Hematopoietic multipotent progenitor cell treated with erythropoietin and hydrocortisone succinate and interleukin-3 and kit ligand, for 15 days (in vitro differentiated cells): ENCODE data around the gene ALDH1L2.

Source experiments
- DNase-seq: peaks from one replicate; pipeline ENCODE4 v3.0.0-alpha.2; 2015; ENCODE audit warnings: low spot score

ALDH1L2 gene

DNA sequence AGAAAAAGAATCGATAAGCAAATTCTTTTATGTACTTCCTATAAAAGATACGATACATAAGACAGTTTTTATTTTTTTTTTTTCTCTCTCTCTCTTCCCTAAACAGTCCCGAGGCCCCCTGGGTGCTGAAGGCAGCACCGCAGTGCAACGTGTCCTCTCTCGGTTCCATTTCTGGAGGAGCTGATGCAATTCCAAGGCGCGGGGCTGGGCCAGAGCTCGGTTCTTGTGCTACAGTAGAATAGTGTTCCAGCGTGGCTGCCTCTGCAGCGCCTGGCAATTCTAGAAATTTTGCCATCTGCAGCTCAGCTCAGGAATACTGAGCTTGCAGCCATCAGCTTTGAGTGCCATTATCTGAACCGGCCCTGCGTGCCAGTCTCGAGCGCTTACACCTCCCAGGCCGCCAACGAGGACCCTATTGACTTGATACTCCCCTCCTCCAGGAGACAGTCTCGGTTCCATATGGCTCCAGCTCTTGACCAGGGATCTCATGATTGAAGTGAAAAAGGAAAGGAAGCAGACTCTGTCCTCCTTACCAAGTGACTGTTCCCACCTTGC is 630 bp downstream of the ALDH1L2 start:
- no peak for DNase-seq

DNA sequence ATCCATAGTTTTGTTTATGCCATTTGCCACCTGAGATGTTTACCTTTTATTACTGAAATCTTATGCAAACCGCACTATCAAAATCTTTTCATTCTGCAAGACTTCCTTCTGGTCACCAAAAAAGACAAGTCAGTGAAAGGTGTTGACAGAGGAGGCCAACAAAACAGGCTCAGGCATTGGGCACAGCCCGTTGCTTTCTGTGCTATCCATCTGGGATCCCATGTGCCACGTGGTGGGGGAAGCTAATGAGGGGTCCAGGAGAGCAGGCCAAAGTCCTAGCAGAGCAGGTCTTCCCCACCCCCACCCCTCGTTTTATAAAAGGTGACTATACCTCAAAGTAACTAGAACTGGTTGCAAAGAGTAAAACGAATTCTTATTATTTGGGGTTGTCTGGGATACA is 1.2 kb downstream of the ALDH1L2 start:
- DNase-seq = no peak

- DNase-seq = no peak
These were observed 5.3 kb downstream of the ALDH1L2 start for GRCh38 chr12:105078712-105079570.

DNA sequence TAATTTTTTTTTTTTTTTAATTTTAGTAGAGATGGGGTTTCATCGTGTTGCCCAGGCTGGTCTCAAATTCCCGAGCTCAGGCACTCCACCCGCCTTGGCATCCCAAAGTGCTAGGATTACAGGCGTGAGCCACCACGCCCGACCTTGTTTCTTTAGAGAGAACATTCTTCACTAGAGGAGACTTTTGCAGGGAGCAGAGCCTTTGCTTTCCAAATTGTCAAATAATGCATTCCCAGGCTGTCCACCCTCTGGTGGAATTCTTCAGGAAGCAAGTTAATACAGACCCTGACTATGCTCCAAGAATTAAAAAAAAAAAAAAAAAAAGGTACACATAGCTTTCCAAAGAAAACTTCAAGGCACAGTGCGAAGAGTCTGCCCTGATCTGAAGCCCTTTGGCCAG is 6.8 kb downstream of the ALDH1L2 start:
- no peak for DNase-seq

GRCh38 chr12:105076913-105077312 is 7.3 kb downstream of the ALDH1L2 start:
- no peak for DNase-seq

- DNase-seq = no peak
These were observed 8.2 kb downstream of the ALDH1L2 start for GRCh38 chr12:105076098-105076497.

GRCh38 chr12:105072888-105073488 is 11.3 kb downstream of the ALDH1L2 start:
- no peak for DNase-seq

DNA sequence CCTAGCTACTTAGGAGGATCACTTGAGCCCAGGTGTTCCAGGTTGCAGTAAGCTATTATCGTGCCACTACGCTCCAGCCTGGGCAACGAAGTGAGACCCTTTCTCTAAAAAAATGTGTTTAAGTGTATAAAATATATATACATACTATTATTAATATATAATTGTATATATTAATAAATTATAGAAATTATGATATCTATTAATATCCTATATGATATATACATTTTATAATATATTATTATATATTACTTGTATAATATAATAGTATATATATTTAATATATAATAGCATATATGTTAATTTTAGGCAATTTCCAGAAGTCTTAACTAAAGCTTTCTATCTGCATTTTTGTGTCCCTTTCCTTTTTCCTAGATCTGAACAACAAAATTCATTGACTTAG is 12.3 kb downstream of the ALDH1L2 start:
- no peak for DNase-seq

DNA sequence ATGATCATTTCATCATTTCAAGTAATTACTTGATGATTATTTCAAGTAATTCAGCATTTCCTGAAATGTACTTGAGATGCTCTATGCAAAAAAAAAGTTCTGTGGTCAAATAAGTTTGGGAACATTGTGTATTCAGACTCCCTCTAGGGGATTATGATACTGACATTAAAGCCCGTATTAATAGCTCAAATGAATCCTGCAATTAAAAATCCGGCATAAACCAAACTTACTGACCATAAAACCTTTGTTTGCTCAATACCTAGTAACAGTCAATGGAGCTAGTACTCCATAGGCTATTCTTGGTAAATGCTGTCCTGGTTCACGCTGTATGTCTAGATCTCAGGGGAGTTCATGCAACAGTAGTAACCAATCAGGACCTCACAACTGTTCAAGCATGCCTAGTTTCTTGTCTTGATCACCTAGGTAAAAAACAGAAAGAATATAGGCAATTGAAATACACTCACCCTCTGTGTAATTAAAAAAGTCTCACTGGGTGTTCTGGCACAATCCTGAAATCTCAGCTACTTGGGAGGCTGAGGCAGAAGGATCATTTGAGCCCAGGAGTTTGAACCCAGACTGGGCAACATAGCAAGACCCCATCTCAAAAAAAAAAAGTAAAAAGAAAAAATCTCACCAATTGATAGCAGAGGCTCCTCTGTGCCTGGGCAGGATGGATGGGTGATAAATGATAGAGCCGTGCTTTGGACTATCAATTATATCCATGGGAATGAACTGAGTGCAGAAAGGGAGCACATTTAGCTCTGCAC is 14.1 kb downstream of the ALDH1L2 start:
- DNase-seq = no peak

DNA sequence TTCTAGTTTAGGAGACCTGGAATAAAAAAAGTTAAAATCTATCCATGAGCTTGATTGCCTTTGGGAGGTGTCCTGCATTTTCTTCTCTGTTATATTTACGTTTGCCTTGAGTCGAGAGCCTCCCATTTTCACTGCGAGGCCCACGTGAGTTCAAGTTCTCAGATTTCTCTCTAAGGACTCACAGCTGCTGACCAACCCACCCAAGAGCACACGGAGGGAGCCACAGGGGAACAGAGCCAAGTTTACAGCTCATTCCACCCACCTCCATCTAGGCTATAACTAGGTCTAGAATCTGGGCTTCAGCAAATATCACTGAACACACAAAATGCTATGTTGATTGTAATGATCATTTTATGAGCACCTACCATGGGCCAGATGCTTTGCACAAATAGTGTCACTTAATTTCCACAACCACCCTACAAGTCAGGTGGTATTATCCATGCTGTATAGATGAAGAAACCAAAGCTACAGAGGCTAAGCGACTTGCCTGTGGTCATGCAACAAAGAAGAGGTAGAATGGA is 16.7 kb downstream of the ALDH1L2 start:
- no peak for DNase-seq

DNA sequence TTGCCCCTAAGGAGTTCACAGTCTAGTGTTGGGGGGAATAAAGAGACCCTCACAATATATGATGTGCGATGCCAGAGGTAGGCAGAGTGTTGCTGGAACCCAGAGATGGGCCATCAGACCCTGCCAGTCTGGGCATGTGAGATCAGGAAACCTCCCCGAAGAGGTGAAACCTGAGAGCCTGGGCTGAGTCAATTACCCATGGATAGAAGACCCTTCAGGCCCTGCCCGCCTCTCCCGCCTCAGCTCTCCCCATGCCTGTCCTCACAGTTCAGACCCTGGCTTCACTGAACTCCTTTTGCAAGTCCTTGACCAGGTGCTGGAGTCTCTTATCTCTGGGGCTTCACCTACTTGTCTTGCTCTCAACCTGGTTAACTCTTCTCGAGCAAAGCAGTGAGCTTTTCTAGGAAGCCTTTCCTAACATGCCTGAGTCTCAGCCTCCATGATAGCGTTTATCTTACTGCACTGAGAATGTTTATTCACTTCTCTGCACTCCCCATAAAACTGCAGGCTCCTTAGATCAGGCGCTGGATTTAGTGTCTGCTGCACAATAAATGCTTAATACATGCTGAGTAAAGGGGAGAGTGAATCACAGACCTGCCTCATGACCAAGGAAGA is 19.6 kb downstream of the ALDH1L2 start:
- no peak for DNase-seq

GRCh38 chr12:105060715-105061378 is 23.4 kb downstream of the ALDH1L2 start:
- DNase-seq = no peak

DNA sequence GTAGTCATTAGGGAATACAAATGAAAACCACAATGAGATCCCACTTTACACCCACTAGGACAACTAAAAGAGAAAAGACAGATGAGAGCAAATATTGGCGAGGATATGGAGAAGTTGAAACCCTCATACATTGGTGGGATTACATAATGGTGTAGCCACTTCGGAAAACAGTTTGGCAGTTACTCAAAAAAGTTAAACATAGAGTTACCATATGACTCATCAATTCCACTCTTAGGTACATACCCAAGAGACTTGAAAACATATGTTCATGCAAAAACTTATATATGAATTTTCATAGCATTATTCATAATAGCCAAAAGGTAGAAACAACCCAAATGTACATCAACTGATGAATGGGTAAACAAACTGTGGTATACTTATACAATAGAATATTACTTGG is 27.1 kb downstream of the ALDH1L2 start:
- DNase-seq = no peak

DNA sequence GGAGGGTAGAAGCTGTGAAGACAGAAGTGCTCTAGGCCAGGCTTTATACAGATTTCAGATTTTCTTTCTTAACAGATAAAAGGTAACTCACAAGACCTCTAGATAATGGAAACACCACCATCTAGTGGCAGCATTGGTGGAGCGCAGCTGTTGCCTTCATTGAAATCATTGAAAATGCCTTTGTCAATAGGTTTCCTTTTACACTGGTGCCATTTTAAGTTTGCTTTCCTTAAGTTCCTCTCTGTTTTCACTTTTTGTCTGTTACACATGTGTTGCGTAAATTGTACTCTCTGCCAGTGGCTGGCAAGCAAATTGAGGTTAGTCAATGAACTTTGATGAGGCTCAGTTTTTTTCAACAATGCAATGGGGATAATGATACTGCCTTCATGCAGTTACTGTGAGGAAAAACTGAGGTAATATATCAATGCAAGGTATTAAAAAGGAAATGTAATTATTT is 31.1 kb downstream of the ALDH1L2 start:
- DNase-seq = peak; percentile 64

DNA sequence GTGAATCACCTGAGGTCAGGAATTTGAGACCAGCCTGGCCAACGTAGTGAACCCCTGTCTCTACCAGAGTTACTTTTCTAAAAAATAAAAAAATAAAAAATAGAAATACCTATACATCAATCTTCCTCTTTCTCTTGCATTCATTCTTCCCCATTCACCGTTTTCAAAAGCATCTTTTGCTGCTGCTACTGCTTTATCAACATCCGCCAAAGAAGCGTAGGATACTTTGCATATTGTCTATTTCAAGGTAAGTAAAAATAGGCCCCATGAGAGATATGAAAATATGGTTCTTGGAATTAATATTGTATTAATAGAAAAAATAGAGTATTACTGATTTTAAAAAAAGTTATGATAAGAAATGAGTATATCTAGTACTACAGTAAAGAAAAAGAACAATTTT is 32.3 kb downstream of the ALDH1L2 start:
- DNase-seq = no peak

GRCh38 chr12:105048315-105048714 is 35.9 kb downstream of the ALDH1L2 start:
- DNase-seq = no peak

DNA sequence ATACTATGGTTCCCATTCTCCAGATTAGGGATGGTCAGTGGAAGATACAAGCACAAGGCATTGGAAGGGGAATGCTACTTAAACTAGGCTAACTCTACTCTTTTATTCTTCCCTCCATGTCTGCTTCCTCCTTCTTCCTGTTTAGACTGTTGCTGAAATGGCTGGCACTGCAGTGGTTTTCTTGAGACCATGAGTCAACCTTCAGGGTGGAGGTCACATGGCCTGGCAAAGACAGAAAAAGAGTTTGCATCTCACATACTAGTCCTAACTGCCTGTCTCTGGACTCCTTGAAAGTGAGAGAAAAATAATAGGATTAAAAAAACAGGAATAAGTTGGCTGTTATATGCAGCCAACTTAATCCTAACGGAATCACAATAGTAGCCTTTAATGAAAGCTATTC is 37.0 kb downstream of the ALDH1L2 start:
- no peak for DNase-seq

- no peak for DNase-seq
These were observed 43.1 kb downstream of the ALDH1L2 start for GRCh38 chr12:105041186-105041585.

DNA sequence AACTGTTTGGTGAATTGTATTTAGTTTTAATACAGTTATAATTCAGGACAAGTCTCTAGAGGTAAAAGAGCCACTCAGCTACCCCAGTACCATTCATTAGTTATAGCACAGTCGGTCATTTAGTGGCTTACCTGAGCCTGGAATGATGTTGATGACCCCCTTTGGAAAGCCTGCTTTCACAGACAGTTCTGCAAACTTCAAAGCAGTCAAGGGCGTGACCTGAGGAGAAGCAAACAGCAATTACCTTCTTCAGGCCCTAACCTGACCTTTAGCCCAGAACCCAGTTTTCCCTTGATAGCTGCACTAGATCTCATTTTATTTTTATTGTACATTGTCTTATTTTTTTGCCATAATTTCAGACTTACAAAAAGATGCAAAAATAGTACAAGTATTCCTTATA is 43.8 kb downstream of the ALDH1L2 start:
- DNase-seq = no peak

- no peak for DNase-seq
These were observed 47.2 kb downstream of the ALDH1L2 start for GRCh38 chr12:105036937-105037649.

DNA sequence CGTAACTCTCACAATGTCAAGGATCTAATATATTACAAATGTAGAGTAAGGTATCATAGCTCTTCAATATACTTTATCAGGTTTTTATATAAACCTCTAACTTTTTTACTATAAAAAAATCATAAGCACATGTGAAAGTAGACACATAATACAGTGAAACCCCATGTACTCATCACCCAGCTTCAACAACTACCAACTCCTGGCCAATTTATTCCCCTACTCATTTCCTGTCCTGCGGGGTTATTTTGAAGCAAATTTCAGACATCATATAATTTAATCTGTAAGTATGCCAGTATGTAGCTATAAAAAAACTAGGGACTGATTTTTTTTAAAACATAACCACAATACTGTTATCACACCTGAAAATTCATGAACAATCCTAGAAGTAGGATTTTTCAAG is 50.4 kb downstream of the ALDH1L2 start:
- no peak for DNase-seq
